GM19351 (cell line): ENCODE results near the gene ALAD.
"Not testable (repeated sequence)": the region's sequence is repeated elsewhere in the genome, so short reads cannot be mapped to it uniquely, and the experiment has no call there.

Experiments used
- ATAC-seq: cut with Tn5 transposase; IDR thresholded peaks from one replicate; pipeline ENCODE4 v1.9.1; 2021; ENCODE audit warnings: mild to moderate bottlenecking, moderate library complexity; ENCODE audit not compliant: unreplicated experiment

The ALAD gene

GRCh38 chr9:113401027-113401792, at the start of gene ALAD:
Gene ALAD (minus strand): TSS chr9:113401284. CDS start chr9:113393559, 7,725 bp downstream.
- ATAC-seq: peak; percentile 98

GRCh38 chr9:113449376-113449775, 48.3 kb upstream of the ALAD start:
- no peak for ATAC-seq

- ATAC-seq: no peak
These were observed 45.2 kb upstream of the ALAD start for GRCh38 chr9:113446323-113446740.

GRCh38 chr9:113444736-113445135, 43.7 kb upstream of the ALAD start:
- ATAC-seq: no peak

- ATAC-seq: not testable (repeated sequence)
These were observed 36.6 kb upstream of the ALAD start for GRCh38 chr9:113437716-113438115.

GRCh38 chr9:113436728-113437515, 35.8 kb upstream of the ALAD start:
- ATAC-seq: no peak

GRCh38 chr9:113431191-113431590, 30.1 kb upstream of the ALAD start:
- ATAC-seq: no peak

- ATAC-seq: no peak
These were observed 27.1 kb upstream of the ALAD start for GRCh38 chr9:113428062-113428615.

GRCh38 chr9:113427629-113428028, 26.5 kb upstream of the ALAD start:
- no peak for ATAC-seq

GRCh38 chr9:113426701-113427100, 25.6 kb upstream of the ALAD start:
- ATAC-seq: no peak

- ATAC-seq: no peak
These were observed 24.0 kb upstream of the ALAD start for GRCh38 chr9:113425072-113425471.

GRCh38 chr9:113421726-113422125, 20.6 kb upstream of the ALAD start:
- ATAC-seq: no peak

- no peak for ATAC-seq
These were observed 16.3 kb upstream of the ALAD start for GRCh38 chr9:113417370-113417769.

- peak; percentile 100 for ATAC-seq
These were observed 15.2 kb upstream of the ALAD start for GRCh38 chr9:113416149-113416721.

- peak; percentile 93 for ATAC-seq
These were observed 9.3 kb upstream of the ALAD start, which contains the start of the genes C9orf43 and POLE3 for GRCh38 chr9:113410207-113410864. Gene C9orf43 (plus strand): TSS chr9:113410747. CDS start chr9:113413494, 2,747 bp downstream. Gene POLE3 (minus strand): TSS chr9:113410675. CDS start chr9:113410293, 382 bp downstream.

- no peak for ATAC-seq
These were observed 8.8 kb upstream of the ALAD start for GRCh38 chr9:113409883-113410206.

GRCh38 chr9:113409481-113409880, 8.4 kb upstream of the ALAD start:
- ATAC-seq: no peak

GRCh38 chr9:113406873-113407511, 5.9 kb upstream of the ALAD start:
- ATAC-seq: peak; percentile 39

GRCh38 chr9:113406353-113406752, 5.3 kb upstream of the ALAD start:
- ATAC-seq: not testable (repeated sequence)

GRCh38 chr9:113403646-113404045, 2.6 kb upstream of the ALAD start:
- ATAC-seq: no peak
